AG09319 (cell line): ENCODE results near the gene MARK3.

Source experiments
- DNase-seq: peaks from one replicate; pipeline ENCODE4 v3.0.0-alpha.2; 2010; ENCODE audit warnings: low read depth; ENCODE audit errors: extremely low read depth
- CTCF ChIP-seq: IDR thresholded peaks from 2 replicates; pipeline ENCODE4 v1.5.1; 2011; ENCODE audit warnings: low read depth, mild to moderate bottlenecking, inconsistent platforms, low read length, moderate library complexity

The MARK3 gene

DNA sequence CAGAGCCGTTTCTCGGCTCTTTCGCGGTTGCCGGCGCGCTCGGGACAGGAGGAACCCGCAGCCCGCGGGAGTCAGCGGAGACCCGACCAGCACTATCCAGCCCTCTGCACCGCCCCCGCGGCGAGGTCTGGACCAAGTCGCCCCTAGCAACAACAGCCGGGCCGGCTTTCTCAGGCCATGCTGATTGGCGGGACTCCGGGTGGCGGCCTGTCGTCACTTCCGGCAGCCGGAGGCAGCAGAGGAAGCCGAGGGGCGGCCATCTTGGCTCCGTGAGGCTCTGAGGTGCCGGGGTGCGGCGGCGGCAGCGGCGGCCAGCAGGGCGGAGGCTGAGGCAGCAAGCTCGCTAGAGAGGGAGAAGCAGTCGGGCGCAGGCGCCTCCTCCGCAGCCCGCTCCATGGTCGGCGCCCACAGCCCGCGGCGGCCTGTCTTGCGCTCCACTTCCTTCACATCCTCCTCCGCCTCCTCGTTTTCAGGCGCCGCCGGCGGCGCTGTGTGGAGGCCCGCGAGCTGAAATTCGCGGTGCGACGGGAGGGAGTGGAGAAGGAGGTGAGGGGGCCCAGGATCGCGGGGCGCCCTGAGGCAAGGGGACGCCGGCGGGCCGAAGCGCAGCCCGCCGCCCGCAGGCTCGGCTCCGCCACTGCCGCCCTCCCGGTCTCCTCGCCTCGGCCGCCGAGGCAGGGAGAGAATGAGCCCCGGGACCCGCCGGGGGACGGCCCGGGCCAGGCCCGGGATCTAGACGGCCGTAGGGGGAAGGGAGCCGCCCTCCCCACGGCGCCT is at the start of gene MARK3:
Gene MARK3 (plus strand): TSS at position 264 of the 777 bp plus-strand sequence. CDS start 615 bp downstream, outside the sequence.
- peak; percentile 85 for DNase-seq
- TF ChIP-seq CTCF: no peak; the same call in none of the 2 replicates

GRCh38 chr14:103336191-103336590 is 49.0 kb upstream of the MARK3 start:
- no peak for TF ChIP-seq CTCF
- no peak for DNase-seq

- no peak for TF ChIP-seq CTCF
- no peak for DNase-seq
These were observed 47.4 kb upstream of the MARK3 start for GRCh38 chr14:103337794-103338193.

- no peak for TF ChIP-seq CTCF
- DNase-seq: no peak
These were observed 45.7 kb upstream of the MARK3 start for GRCh38 chr14:103339561-103339960.

- DNase-seq: no peak
These were observed 44.6 kb upstream of the MARK3 start for GRCh38 chr14:103340480-103341212.

GRCh38 chr14:103341250-103342129 is 43.7 kb upstream of the MARK3 start:
- TF ChIP-seq CTCF: no peak
- DNase-seq: no peak

More at GRCh38 chr14:103340480-103341212, 44.6 kb upstream of the MARK3 start:
- no peak for TF ChIP-seq CTCF
